NT2/D1 (cell line): ENCODE measurements around the gene MAST4.

ENCODE experiments used
- SUZ12 ChIP-seq: IDR thresholded peaks from 2 replicates; pipeline ENCODE4 v1.6.1; 2011; ENCODE audit not compliant: insufficient read length, insufficient read depth; ENCODE audit errors: extremely low read depth
- YY1 ChIP-seq: IDR thresholded peaks from 2 replicates; pipeline ENCODE4 v1.6.1; 2011; ENCODE audit not compliant: insufficient read length, insufficient read depth
- ZNF274 ChIP-seq: IDR thresholded peaks from 2 replicates; pipeline ENCODE4 v1.6.1; 2011; ENCODE audit warnings: mild to moderate bottlenecking, low read depth, low read length

GRCh38 chr5:66739951-66740350, 143.8 kb downstream of the MAST4 start:
- TF ChIP-seq ZNF274 (no peak), YY1 (no peak), SUZ12 (no peak)
